Measurements from ENCODE around the gene CPT1C. TPM values are rescaled to one million over a fixed set of nuclear protein-coding genes. Genes with fewer than 3 reads are reported as not detected.

The CPT1C gene
- total RNA-seq, 1 donor from 2014 or later, result 1.7 TPM

GRCh38 chr19:49680421-49681351, 10.2 kb upstream of the CPT1C start:
- DNase-seq (ENCODE audit: low read depth), result peak; percentile 82

GRCh38 chr19:49681830-49682229, 9.1 kb upstream of the CPT1C start:
- no peak for DNase-seq (ENCODE audit: low read depth)

- DNase-seq (ENCODE audit: low read depth), result peak; percentile 26
Observed at GRCh38 chr19:49682274-49682673, 8.6 kb upstream of the CPT1C start.

GRCh38 chr19:49683814-49684250, 7.1 kb upstream of the CPT1C start:
- DNase-seq (ENCODE audit: low read depth), result no peak

GRCh38 chr19:49684251-49684982, 6.5 kb upstream of the CPT1C start:
- peak; percentile 15 for DNase-seq (ENCODE audit: low read depth)

GRCh38 chr19:49684983-49685553, 5.8 kb upstream of the CPT1C start:
- DNase-seq (ENCODE audit: low read depth), result no peak

- DNase-seq (ENCODE audit: low read depth), result no peak
Observed at GRCh38 chr19:49685845-49686332, 5.0 kb upstream of the CPT1C start.

GRCh38 chr19:49686503-49687088, 4.3 kb upstream of the CPT1C start:
- no peak for DNase-seq (ENCODE audit: low read depth)

GRCh38 chr19:49687150-49687549, 3.8 kb upstream of the CPT1C start:
- DNase-seq (ENCODE audit: low read depth), result no peak

GRCh38 chr19:49687566-49688316, 3.2 kb upstream of the CPT1C start:
- DNase-seq (ENCODE audit: low read depth), result no peak

- DNase-seq (ENCODE audit: low read depth), result no peak
Observed at GRCh38 chr19:49688531-49689132, 2.3 kb upstream of the CPT1C start.

GRCh38 chr19:49689133-49690078, 1.5 kb upstream of the CPT1C start, which contains the start of gene ADM5:
ADM5 (plus strand) TSS chr19:49689594; CDS start chr19:49689838, 244 bp downstream.
- no peak for DNase-seq (ENCODE audit: low read depth)

GRCh38 chr19:49690079-49690655, 749 bp upstream of the CPT1C start:
- DNase-seq (ENCODE audit: low read depth), result no peak

- DNase-seq (ENCODE audit: low read depth), result peak; percentile 33
Observed at GRCh38 chr19:49691243-49692146, 579 bp downstream of the CPT1C start.

- no peak for DNase-seq (ENCODE audit: low read depth)
Observed at GRCh38 chr19:49692147-49692506, 1.2 kb downstream of the CPT1C start.

GRCh38 chr19:49696115-49696514, 5.2 kb downstream of the CPT1C start:
- no peak for DNase-seq (ENCODE audit: low read depth)

GRCh38 chr19:49696865-49697264, 5.9 kb downstream of the CPT1C start:
- no peak for DNase-seq (ENCODE audit: low read depth)

- no peak for DNase-seq (ENCODE audit: low read depth)
Observed at GRCh38 chr19:49699364-49699763, 8.4 kb downstream of the CPT1C start.
